ENCODE measurements around the gene MED26.
"Not testable (repeated sequence)": the region's sequence is repeated elsewhere in the genome, so short reads cannot be mapped to it uniquely, and the experiment has no call there.

MED26 gene, protein sequence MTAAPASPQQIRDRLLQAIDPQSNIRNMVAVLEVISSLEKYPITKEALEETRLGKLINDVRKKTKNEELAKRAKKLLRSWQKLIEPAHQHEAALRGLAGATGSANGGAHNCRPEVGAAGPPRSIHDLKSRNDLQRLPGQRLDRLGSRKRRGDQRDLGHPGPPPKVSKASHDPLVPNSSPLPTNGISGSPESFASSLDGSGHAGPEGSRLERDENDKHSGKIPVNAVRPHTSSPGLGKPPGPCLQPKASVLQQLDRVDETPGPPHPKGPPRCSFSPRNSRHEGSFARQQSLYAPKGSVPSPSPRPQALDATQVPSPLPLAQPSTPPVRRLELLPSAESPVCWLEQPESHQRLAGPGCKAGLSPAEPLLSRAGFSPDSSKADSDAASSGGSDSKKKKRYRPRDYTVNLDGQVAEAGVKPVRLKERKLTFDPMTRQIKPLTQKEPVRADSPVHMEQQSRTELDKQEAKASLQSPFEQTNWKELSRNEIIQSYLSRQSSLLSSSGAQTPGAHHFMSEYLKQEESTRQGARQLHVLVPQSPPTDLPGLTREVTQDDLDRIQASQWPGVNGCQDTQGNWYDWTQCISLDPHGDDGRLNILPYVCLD

DNA sequence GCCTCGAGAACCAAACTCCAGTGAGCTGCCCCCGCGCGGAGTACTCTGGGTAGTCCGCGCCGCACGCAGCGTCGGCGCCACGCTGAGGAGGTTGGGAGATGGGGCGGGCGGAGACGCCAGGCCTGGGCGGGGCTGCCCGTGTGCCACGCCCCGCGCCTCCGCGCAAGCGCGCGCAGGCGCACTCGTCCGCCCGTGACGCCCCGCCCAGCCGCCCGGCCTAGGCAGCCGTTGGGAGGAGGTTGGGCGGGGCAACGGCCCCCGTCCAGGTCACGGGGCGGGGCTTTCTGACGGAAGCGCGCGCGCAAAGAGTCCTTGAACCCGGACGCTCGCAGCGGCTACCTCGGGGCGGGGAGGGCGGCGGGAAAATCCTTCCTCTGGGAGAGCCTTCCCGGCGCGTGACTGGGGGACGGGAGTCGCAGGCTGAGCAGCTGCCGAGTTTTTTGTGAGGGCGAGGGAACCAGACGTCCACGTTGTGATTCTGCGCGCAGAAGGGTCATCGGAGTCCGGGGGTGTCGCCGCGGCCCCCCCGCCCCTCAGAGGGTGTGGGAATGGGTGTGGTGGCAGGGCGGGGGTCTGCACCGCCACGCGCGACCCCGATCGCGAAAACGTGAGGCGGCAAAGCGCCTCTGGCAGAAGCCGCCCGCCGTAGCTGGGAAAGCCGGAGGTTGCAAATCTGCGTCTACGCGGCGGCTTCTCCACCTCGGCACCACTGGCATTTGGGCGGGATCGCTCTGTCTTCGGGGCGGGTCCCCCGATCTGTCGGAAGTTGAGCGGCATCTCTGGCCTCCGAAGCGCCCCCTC is at the start of gene MED26:
Gene MED26, minus strand, starts transcription at position 22 of the 801 bp plus-strand sequence. CDS start 261 bp downstream, outside the sequence.
- H3K4me1 ChIP-seq (ENCODE audit: control insufficient read depth in 1 of 2, insufficient read depth in 2 of 2, low read length in 2 of 2): peaks cover 3 to 32% of the 10 kb centered on the region in 2 donors

DNA sequence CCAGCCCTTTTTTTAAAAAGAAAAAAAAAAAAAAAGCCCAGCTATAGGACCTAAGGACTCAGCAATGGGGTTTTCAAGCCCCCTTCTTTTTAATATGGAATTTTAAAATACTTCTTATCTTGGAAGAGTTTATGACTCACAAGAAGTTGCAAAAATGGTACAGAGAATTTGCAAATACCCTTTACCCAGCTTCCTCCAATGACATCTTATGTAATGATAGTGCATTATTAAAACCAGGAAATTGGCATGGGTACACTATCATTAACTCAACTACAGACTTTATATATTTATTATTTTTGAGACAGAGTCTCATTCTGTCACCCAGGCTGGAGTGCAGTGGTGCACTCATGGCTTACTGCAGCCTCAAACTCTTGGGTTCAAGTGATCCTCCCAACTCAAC is 49.1 kb upstream of the MED26 start:
- Histone ChIP-seq H3K36me3 (ENCODE audit: control insufficient read depth in 1 of 2, insufficient read depth in 2 of 2, low read length in 2 of 2) (peaks cover 0 to 18% of the 10 kb centered on the region in 2 donors), H3K4me3 (ENCODE audit: low read depth in 1 of 2, low read length in 2 of 2) (no peak overlapping the region), H3K27me3 (ENCODE audit: low read depth, low read length) (no peaks in the 10 kb centered on the region), H3K4me1 (ENCODE audit: control insufficient read depth in 1 of 2, insufficient read depth in 2 of 2, low read length in 2 of 2) (no peaks in the 10 kb centered on the region), H3K27ac (ENCODE audit: low read length) (no peak overlapping the region), H3K9me3 (ENCODE audit: control insufficient read depth in 1 of 2, low read length in 2 of 2) (peaks cover 0 to 12% of the 10 kb centered on the region in 2 donors)

More for the DNA sequence above, at the start of gene MED26:
- H3K9me3 ChIP-seq (ENCODE audit: control insufficient read depth in 1 of 2, low read length in 2 of 2): no peaks in the 10 kb centered on the region
- peaks cover 8 to 25% of the 10 kb centered on the region in 2 donors for H3K36me3 ChIP-seq (ENCODE audit: control insufficient read depth in 1 of 2, insufficient read depth in 2 of 2, low read length in 2 of 2)
- peak within 1 kb of the TSS; percentile 89 to 99 for H3K4me3 ChIP-seq (ENCODE audit: low read depth in 1 of 2, low read length in 2 of 2)
- peak within 1 kb of the TSS; percentile 90 for H3K27ac ChIP-seq (ENCODE audit: low read length)
- H3K27me3 ChIP-seq (ENCODE audit: low read depth, low read length): no peaks in the 10 kb centered on the region

DNA sequence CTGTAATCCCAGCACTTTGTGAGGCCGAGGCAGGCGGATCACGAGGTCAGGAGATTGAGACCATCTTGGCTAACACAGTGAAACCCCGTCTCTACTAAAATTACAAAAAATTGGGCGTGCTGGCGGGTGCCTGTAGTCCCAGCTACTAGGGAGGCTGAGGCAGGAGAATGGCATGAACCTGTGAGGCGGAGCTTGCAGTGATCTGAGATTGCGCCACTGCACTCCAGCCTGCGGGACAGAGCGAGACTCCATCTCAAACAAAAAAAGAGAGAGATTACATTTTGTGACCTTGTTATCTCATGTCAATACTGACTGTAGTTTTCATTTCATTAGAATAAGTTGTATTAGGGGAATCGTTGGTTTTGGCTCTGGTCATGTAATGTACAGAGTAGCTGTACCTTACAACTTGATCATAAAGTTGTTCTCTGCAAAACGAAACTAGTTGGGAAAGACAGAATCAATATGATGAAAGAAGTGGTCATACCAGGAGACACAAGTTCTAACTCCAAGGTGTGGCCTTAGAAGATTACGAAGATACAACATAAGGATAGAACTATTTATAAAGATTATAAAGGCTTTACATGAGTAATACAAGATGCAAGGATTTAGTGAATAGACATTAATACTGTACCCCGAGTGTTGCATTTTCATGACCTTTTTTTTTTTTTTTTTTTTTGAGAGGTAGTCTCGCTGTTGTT is 48.2 kb upstream of the MED26 start:
- no peaks in the 10 kb centered on the region for H3K27me3 ChIP-seq (ENCODE audit: low read depth, low read length)
- H3K27ac ChIP-seq (ENCODE audit: low read length): no peak overlapping the region
- peaks cover 0 to 8% of the 10 kb centered on the region in 2 donors for H3K9me3 ChIP-seq (ENCODE audit: control insufficient read depth in 1 of 2, low read length in 2 of 2)
- H3K36me3 ChIP-seq (ENCODE audit: control insufficient read depth in 1 of 2, insufficient read depth in 2 of 2, low read length in 2 of 2): peaks cover 0 to 10% of the 10 kb centered on the region in 2 donors
- H3K4me3 ChIP-seq (ENCODE audit: low read depth in 1 of 2, low read length in 2 of 2): no peak overlapping the region
- no peaks in the 10 kb centered on the region for H3K4me1 ChIP-seq (ENCODE audit: control insufficient read depth in 1 of 2, insufficient read depth in 2 of 2, low read length in 2 of 2)

DNA sequence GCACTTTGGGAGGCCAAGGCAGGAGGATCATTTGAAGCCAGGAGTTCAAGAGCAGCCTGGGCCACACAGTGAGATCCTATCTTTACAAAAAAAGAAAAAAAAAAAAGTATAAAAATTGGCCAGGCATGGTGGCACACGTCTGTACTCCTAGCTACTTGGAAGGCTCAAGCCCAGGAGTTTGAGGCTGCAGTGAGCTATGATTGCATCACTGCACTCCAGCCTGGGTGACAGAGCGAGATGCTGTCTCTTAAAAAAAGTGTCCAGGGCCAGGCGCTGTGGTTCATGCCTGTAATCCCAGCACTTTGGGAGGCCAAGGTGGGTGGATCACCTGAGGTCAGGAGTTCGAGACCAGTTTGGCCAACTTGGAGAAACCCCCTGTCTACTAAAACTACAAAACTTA is 45.8 kb upstream of the MED26 start:
- H3K4me3 ChIP-seq (ENCODE audit: low read depth in 1 of 2, low read length in 2 of 2); H3K4me1 ChIP-seq (ENCODE audit: control insufficient read depth in 1 of 2, insufficient read depth in 2 of 2, low read length in 2 of 2); H3K9me3 ChIP-seq (ENCODE audit: control insufficient read depth in 1 of 2, low read length in 2 of 2); H3K36me3 ChIP-seq (ENCODE audit: control insufficient read depth in 1 of 2, insufficient read depth in 2 of 2, low read length in 2 of 2); H3K27ac ChIP-seq (ENCODE audit: low read length); H3K27me3 ChIP-seq (ENCODE audit: low read depth, low read length): not testable (repeated sequence)

DNA sequence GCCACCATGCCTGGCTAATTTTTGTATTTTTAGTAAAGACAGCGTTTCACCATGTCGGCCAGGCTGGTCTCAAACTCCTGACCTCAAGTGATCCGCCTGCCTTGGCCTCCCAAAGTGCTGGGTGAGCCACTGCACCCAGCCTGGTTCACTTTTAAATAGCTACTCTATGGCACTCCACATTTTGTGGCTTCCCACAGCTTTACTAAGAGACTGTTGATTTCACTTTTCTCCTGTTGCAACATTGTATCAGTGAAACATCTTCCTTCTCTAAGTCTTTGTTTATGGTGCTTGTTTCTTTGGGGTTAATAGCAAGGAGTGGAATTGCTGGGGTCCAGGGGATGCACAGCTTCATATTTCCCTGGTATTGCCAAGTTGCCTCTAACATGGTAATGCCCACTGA is 45.2 kb upstream of the MED26 start:
- Histone ChIP-seq H3K27ac (ENCODE audit: low read length) (no peak overlapping the region), H3K4me3 (ENCODE audit: low read depth in 1 of 2, low read length in 2 of 2) (no peak overlapping the region), H3K27me3 (ENCODE audit: low read depth, low read length) (no peaks in the 10 kb centered on the region), H3K9me3 (ENCODE audit: control insufficient read depth in 1 of 2, low read length in 2 of 2) (no peaks in the 10 kb centered on the region), H3K4me1 (ENCODE audit: control insufficient read depth in 1 of 2, insufficient read depth in 2 of 2, low read length in 2 of 2) (no peaks in the 10 kb centered on the region), H3K36me3 (ENCODE audit: control insufficient read depth in 1 of 2, insufficient read depth in 2 of 2, low read length in 2 of 2) (no peaks in the 10 kb centered on the region)

DNA sequence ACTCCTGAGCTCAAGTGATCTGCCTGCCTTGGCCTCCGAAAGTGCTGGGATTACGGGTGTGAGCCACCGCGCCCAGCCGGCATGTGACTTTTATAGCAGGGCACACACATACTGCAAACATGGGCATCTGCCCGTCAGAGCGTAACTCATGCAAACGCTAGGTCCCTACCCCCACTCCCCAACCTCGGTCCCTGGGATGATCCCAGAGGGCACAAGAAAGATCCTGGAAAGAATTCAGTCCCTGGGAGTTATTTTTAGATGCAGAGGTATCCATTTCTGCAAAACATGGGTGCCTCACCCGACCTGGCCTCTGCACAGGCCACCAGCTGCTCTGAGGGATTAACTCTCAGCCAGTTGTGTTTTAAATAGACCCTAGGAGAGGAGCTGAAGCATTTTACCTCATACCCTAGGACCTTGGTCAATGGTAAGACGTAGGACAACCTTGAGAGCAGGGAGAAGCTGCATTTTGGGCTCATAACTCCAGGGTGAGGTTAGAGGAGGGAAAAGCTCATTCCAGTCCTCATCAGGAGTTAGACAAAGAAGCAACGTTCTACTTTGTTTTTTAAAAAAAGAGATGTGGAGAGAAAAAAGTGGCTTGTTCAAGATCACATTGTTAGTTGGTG is 43.8 kb upstream of the MED26 start:
- Histone ChIP-seq H3K4me1 (ENCODE audit: control insufficient read depth in 1 of 2, insufficient read depth in 2 of 2, low read length in 2 of 2) (no peaks in the 10 kb centered on the region), H3K36me3 (ENCODE audit: control insufficient read depth in 1 of 2, insufficient read depth in 2 of 2, low read length in 2 of 2) (no peaks in the 10 kb centered on the region), H3K4me3 (ENCODE audit: low read depth in 1 of 2, low read length in 2 of 2) (no peak overlapping the region), H3K9me3 (ENCODE audit: control insufficient read depth in 1 of 2, low read length in 2 of 2) (no peaks in the 10 kb centered on the region), H3K27me3 (ENCODE audit: low read depth, low read length) (no peaks in the 10 kb centered on the region), H3K27ac (ENCODE audit: low read length) (no peak overlapping the region)

DNA sequence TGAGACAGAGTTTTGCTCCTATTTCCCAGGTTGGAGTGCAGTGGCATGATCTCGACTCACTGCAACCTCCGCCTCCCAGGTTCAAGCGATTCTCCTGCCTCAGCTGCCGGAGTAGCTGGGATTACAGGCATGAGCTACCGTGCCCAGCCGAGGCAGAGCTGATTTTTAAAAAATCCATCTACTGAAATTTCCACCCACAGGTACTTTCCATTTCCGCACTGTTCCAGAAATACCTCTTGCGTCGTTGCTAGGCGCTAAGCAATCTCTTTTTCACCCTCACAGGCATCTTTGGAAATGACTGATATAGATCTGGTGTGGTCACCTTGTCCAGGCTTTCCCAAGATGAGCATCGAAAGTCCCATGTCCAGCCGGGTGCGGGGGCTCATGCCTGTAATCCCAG is 42.3 kb upstream of the MED26 start:
- Histone ChIP-seq H3K27ac (ENCODE audit: low read length) (no peak overlapping the region), H3K4me3 (ENCODE audit: low read depth in 1 of 2, low read length in 2 of 2) (no peak overlapping the region), H3K36me3 (ENCODE audit: control insufficient read depth in 1 of 2, insufficient read depth in 2 of 2, low read length in 2 of 2) (no peaks in the 10 kb centered on the region), H3K9me3 (ENCODE audit: control insufficient read depth in 1 of 2, low read length in 2 of 2) (no peaks in the 10 kb centered on the region), H3K27me3 (ENCODE audit: low read depth, low read length) (no peaks in the 10 kb centered on the region), H3K4me1 (ENCODE audit: control insufficient read depth in 1 of 2, insufficient read depth in 2 of 2, low read length in 2 of 2) (no peaks in the 10 kb centered on the region)

DNA sequence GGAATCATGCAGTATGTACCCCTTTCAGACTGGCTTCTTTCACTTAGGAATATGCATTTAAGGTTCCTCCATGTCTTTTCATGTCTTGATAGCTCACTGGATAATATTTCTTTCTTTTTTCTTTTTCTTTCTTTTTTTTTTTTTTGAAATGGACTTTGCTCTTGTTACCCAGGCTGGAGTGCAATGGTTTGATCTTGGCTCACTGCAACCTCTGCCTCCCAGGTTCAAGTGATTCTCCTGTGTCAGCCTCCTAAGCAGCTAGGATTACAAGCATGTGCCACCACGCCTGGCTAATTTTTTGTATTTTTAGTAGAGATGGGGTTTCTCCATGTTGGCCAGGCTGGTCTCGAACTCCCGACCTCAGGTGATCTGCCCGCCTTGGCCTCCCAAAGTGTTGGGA is 40.7 kb upstream of the MED26 start:
- H3K4me3 ChIP-seq (ENCODE audit: low read depth in 1 of 2, low read length in 2 of 2); H3K9me3 ChIP-seq (ENCODE audit: control insufficient read depth in 1 of 2, low read length in 2 of 2); H3K27ac ChIP-seq (ENCODE audit: low read length); H3K36me3 ChIP-seq (ENCODE audit: control insufficient read depth in 1 of 2, insufficient read depth in 2 of 2, low read length in 2 of 2); H3K4me1 ChIP-seq (ENCODE audit: control insufficient read depth in 1 of 2, insufficient read depth in 2 of 2, low read length in 2 of 2); H3K27me3 ChIP-seq (ENCODE audit: low read depth, low read length): not testable (repeated sequence)

DNA sequence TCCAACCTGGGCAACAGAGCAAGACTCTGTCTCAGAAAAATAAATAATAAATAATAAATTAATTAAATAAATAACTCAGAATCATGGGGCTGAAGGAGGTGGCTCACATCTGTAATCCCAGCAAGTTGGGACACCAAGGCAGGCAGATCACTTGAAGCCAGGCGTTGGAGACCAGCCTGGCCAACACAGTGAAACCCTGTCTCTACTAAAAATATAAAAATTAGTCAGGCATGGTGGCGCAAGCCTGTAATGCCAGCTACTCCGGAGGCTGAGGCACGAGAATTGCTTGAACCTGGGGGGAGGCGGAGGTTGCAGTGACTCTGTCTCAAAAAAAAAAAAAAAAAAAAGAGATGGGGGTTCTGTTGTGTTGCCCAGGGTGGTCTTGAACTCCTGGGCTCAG is 40.2 kb upstream of the MED26 start:
- Histone ChIP-seq H3K9me3 (ENCODE audit: control insufficient read depth in 1 of 2, low read length in 2 of 2) (no peaks in the 10 kb centered on the region), H3K27me3 (ENCODE audit: low read depth, low read length) (no peaks in the 10 kb centered on the region), H3K4me3 (ENCODE audit: low read depth in 1 of 2, low read length in 2 of 2) (no peak overlapping the region), H3K4me1 (ENCODE audit: control insufficient read depth in 1 of 2, insufficient read depth in 2 of 2, low read length in 2 of 2) (no peaks in the 10 kb centered on the region), H3K27ac (ENCODE audit: low read length) (no peak overlapping the region), H3K36me3 (ENCODE audit: control insufficient read depth in 1 of 2, insufficient read depth in 2 of 2, low read length in 2 of 2) (no peaks in the 10 kb centered on the region)

DNA sequence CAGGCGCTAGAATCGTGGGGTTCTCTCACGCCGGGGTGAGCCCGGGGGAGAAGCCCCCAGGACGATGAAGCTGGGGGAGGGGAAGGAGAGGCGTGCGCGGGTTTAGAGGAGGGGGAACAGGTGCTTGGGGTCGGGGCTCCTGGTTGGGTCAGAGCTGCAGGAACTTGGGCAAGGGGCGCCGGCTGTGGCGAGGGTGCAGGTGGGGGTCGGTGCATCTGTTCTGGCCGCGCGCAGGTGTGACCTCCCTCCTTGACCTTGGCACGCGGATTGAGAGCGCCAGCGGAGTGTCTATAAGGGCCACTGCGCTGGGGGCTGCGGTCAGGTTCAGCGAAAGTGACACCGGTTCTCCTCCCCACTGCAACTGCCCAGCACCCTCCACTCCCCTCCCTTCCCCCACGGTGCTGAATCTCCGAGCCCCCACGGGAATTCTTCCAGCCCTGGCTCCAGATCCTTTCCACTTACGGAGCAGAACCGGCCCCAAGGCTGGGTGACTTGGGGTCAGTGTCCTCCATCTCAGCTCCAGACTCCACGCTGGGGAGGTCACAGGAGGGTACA is 33.6 kb upstream of the MED26 start:
- Histone ChIP-seq H3K36me3 (ENCODE audit: control insufficient read depth in 1 of 2, insufficient read depth in 2 of 2, low read length in 2 of 2) (peaks cover 16 to 17% of the 10 kb centered on the region in 2 donors), H3K9me3 (ENCODE audit: control insufficient read depth in 1 of 2, low read length in 2 of 2) (no peaks in the 10 kb centered on the region), H3K4me1 (ENCODE audit: control insufficient read depth in 1 of 2, insufficient read depth in 2 of 2, low read length in 2 of 2) (peaks cover 4 to 31% of the 10 kb centered on the region in 2 donors), H3K27me3 (ENCODE audit: low read depth, low read length) (no peaks in the 10 kb centered on the region), H3K27ac (ENCODE audit: low read length) (no peak overlapping the region), H3K4me3 (ENCODE audit: low read depth in 1 of 2, low read length in 2 of 2) (peak overlapping the region; percentile 39 to 98)

Measured in muscle layer of duodenum (tissue), 2 donors.